ENCODE measurements around the gene PEX3. TPM values are rescaled to one million over a fixed set of nuclear protein-coding genes. Genes with fewer than 3 reads are reported as not detected.

Gene PEX3
- total RNA-seq, 3 donors from 2014 or later = 12.0 to 22.0 (median 20.0) TPM

- intact Hi-C loops (cut with DNase I; ENCODE audit: low total_unique reads) = no loop called here
- no peaks in the 10 kb centered on the region for H3K36me3 ChIP-seq
- no peak overlapping the region for H3K27ac ChIP-seq
- no peaks in the 10 kb centered on the region for H3K27me3 ChIP-seq
- TF ChIP-seq POLR2A (IDR thresholded peaks at IDR 0.05) = no peak
- TF ChIP-seq POLR2AphosphoS5 (IDR thresholded peaks at IDR 0.05) = no peak
- TF ChIP-seq CTCF (IDR thresholded peaks at IDR 0.05) = no peak
- H3K9me3 ChIP-seq = no peaks in the 10 kb centered on the region
- H3K4me1 ChIP-seq = no peaks in the 10 kb centered on the region
- no peak overlapping the region for H3K4me3 ChIP-seq
- no peak for DNase-seq (ENCODE audit: low spot score in 2 of 2)
These were observed 40.2 kb downstream of the PEX3 start for GRCh38 chr6:143490775-143491174.

- Histone ChIP-seq H3K9me3 (no peaks in the 10 kb centered on the region), H3K4me3 (no peak overlapping the region), H3K27me3 (no peaks in the 10 kb centered on the region), H3K36me3 (no peaks in the 10 kb centered on the region), H3K27ac (no peak overlapping the region), H3K4me1 (no peaks in the 10 kb centered on the region)
- intact Hi-C loops (cut with DNase I; ENCODE audit: low total_unique reads) = no loop called here
- TF ChIP-seq POLR2A (IDR thresholded peaks at IDR 0.05) (no peak), CTCF (IDR thresholded peaks at IDR 0.05) (no peak), POLR2AphosphoS5 (IDR thresholded peaks at IDR 0.05) (no peak)
- DNase-seq (ENCODE audit: low spot score in 2 of 2) = no peak
These were observed 46.4 kb downstream of the PEX3 start for GRCh38 chr6:143496974-143497373.

- Histone ChIP-seq H3K4me3 (no peak overlapping the region), H3K4me1 (no peaks in the 10 kb centered on the region), H3K36me3 (no peaks in the 10 kb centered on the region), H3K27ac (no peak overlapping the region), H3K27me3 (no peaks in the 10 kb centered on the region), H3K9me3 (no peaks in the 10 kb centered on the region)
- TF ChIP-seq POLR2A (IDR thresholded peaks at IDR 0.05) (no peak), CTCF (IDR thresholded peaks at IDR 0.05) (no peak), POLR2AphosphoS5 (IDR thresholded peaks at IDR 0.05) (no peak)
- intact Hi-C loops (cut with DNase I; ENCODE audit: low total_unique reads) = no loop called here
- DNase-seq (ENCODE audit: low spot score in 2 of 2) = no peak
These were observed 47.8 kb downstream of the PEX3 start for GRCh38 chr6:143498428-143498827.

GRCh38 chr6:143501851-143502250 lies 51.2 kb downstream of the PEX3 start:
- TF ChIP-seq POLR2A (IDR thresholded peaks at IDR 0.05) = no peak
- TF ChIP-seq POLR2AphosphoS5 (IDR thresholded peaks at IDR 0.05) = no peak
- no peak for TF ChIP-seq CTCF (IDR thresholded peaks at IDR 0.05)
- no peak overlapping the region for H3K27ac ChIP-seq
- H3K36me3 ChIP-seq = no peaks in the 10 kb centered on the region
- H3K27me3 ChIP-seq = no peaks in the 10 kb centered on the region
- no peak for DNase-seq (ENCODE audit: low spot score in 2 of 2)
- no peaks in the 10 kb centered on the region for H3K4me1 ChIP-seq
- no peak overlapping the region for H3K4me3 ChIP-seq
- intact Hi-C loops (cut with DNase I; ENCODE audit: low total_unique reads) = no loop called here
- H3K9me3 ChIP-seq = no peaks in the 10 kb centered on the region

GRCh38 chr6:143504369-143504768 lies 53.8 kb downstream of the PEX3 start:
- no peak for DNase-seq (ENCODE audit: low spot score in 2 of 2)
- TF ChIP-seq POLR2AphosphoS5 (IDR thresholded peaks at IDR 0.05) (no peak), CTCF (IDR thresholded peaks at IDR 0.05) (no peak), POLR2A (IDR thresholded peaks at IDR 0.05) (no peak)
- H3K27me3 ChIP-seq = no peaks in the 10 kb centered on the region
- H3K36me3 ChIP-seq = no peaks in the 10 kb centered on the region
- no peaks in the 10 kb centered on the region for H3K9me3 ChIP-seq
- no peak overlapping the region for H3K27ac ChIP-seq
- H3K4me1 ChIP-seq = no peaks in the 10 kb centered on the region
- intact Hi-C loops (cut with DNase I; ENCODE audit: low total_unique reads) = no loop called here
- H3K4me3 ChIP-seq = no peak overlapping the region
